ENCODE results near the gene PPP1R12B. TPM values are rescaled to one million over a fixed set of nuclear protein-coding genes. Genes with fewer than 3 reads are reported as not detected.

The PPP1R12B gene
- total RNA-seq, 1 experiment from 2014 or later = 13.1 TPM

DNA sequence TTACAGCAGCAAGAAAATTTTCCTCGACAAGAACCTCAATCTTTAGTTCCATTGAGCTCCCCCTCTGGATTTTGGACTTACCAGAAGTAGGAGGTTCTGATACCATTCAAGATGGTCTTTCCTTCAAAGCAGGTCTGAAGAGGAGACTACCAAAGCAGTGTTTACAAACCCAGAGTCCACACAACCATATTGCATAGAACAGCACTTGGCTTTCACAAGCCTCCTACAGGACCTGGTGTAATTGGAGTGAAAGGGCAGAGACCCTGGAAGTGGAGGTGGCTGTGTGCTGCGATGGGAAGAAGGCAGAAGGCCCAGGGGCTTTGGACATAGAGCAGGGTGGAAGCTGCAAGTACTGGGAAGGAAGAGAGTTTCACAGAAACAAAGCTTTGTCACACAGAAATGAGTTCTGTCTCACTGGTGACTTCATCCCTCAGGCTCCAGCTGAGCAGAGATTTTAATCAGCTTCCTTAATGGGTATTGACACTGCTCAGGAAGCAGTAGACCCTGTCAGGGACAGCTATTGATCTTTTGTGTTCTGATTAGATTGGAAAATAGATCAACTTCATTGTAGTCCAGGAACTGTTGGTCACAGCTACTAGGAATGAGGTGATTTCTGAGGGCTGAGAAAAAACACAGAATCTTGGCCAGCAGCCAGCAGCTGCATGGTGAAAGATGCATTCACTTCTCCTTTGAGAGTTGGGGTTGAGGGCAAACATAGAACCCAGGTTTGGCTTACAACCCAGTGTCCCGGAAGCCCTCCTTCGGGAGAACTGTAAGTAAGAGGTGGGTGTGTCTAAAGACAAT lies 237.7 kb downstream of the PPP1R12B start:
- intact Hi-C loops (cut with micrococcal nuclease; ENCODE audit: unreplicated experiment) (no loop called here), in situ Hi-C loops (cut with HindIII; ENCODE audit: low pct_unique_long_range_greater_than_20kb, low sequenced_read_pairs) (no loop called here)
- no peak overlapping the region for H3K4me3 ChIP-seq (ENCODE audit: low read depth in 2 of 2, low read length in 2 of 2)
- no peaks in the 10 kb centered on the region for H3K27me3 ChIP-seq (ENCODE audit: control insufficient read depth, insufficient read depth, low read length)
- H3K9me3 ChIP-seq (ENCODE audit: control insufficient read depth, insufficient read depth, low read depth, low read length) = no peaks in the 10 kb centered on the region
- ChIA-PET CTCF (no interaction called here), POLR2A (no interaction called here)
- TF ChIP-seq, protein P1, sequence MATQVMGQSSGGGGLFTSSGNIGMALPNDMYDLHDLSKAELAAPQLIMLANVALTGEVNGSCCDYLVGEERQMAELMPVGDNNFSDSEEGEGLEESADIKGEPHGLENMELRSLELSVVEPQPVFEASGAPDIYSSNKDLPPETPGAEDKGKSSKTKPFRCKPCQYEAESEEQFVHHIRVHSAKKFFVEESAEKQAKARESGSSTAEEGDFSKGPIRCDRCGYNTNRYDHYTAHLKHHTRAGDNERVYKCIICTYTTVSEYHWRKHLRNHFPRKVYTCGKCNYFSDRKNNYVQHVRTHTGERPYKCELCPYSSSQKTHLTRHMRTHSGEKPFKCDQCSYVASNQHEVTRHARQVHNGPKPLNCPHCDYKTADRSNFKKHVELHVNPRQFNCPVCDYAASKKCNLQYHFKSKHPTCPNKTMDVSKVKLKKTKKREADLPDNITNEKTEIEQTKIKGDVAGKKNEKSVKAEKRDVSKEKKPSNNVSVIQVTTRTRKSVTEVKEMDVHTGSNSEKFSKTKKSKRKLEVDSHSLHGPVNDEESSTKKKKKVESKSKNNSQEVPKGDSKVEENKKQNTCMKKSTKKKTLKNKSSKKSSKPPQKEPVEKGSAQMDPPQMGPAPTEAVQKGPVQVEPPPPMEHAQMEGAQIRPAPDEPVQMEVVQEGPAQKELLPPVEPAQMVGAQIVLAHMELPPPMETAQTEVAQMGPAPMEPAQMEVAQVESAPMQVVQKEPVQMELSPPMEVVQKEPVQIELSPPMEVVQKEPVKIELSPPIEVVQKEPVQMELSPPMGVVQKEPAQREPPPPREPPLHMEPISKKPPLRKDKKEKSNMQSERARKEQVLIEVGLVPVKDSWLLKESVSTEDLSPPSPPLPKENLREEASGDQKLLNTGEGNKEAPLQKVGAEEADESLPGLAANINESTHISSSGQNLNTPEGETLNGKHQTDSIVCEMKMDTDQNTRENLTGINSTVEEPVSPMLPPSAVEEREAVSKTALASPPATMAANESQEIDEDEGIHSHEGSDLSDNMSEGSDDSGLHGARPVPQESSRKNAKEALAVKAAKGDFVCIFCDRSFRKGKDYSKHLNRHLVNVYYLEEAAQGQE (IDR thresholded peaks at IDR 0.05; ENCODE audit: insufficient read depth in 1 of 2, low read depth in 2 of 2, low read length in 1 of 2) = no peak
- no peak for TF ChIP-seq TCF7L2 (IDR thresholded peaks at IDR 0.05; ENCODE audit: low read depth, low read length)
- no peak for TF ChIP-seq SIN3A (IDR thresholded peaks at IDR 0.05; ENCODE audit: borderline replicate concordance, insufficient read depth, low read depth, low read length)
- TF ChIP-seq, protein P2, sequence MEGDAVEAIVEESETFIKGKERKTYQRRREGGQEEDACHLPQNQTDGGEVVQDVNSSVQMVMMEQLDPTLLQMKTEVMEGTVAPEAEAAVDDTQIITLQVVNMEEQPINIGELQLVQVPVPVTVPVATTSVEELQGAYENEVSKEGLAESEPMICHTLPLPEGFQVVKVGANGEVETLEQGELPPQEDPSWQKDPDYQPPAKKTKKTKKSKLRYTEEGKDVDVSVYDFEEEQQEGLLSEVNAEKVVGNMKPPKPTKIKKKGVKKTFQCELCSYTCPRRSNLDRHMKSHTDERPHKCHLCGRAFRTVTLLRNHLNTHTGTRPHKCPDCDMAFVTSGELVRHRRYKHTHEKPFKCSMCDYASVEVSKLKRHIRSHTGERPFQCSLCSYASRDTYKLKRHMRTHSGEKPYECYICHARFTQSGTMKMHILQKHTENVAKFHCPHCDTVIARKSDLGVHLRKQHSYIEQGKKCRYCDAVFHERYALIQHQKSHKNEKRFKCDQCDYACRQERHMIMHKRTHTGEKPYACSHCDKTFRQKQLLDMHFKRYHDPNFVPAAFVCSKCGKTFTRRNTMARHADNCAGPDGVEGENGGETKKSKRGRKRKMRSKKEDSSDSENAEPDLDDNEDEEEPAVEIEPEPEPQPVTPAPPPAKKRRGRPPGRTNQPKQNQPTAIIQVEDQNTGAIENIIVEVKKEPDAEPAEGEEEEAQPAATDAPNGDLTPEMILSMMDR (IDR thresholded peaks at IDR 0.05) = no peak
- TF ChIP-seq POLR2AphosphoS5 (IDR thresholded peaks at IDR 0.05; ENCODE audit: low read depth, low read length) = no peak
- no peak overlapping the region for H3K27ac ChIP-seq (ENCODE audit: low read length)
- BruUV-seq (replicated peaks) = no TSS peak
- H3K4me1 ChIP-seq (ENCODE audit: control insufficient read depth, insufficient read depth, low read length) = peaks cover 13% of the 10 kb centered on the region
- H3K36me3 ChIP-seq (ENCODE audit: control insufficient read depth, insufficient read depth, low read length) = no peaks in the 10 kb centered on the region
- DNase-seq (ENCODE audit: low read depth, low spot score) = peak; percentile 33
- peak; percentile 32; the same call in 1 of the 2 replicates for ATAC-seq

DNA sequence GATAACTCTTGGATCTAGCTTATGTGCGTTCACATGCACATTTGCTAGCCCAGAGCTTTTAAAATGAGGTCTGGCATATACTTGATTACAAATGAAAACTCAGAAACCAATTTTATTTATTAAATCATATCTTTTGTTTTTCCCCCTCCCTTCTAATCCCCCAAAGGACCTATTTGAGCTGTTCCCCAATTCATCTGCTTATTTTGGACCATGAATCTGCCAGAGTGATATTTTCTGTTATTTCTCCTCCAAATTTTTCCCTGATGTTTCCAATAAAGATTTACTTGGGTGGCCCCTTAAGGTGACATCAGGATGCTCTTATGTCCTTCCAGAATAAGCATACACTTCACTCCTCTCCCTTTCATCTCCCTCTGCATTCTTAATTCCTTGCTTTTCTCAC lies 238.4 kb downstream of the PPP1R12B start:
- no peaks in the 10 kb centered on the region for H3K36me3 ChIP-seq (ENCODE audit: control insufficient read depth, insufficient read depth, low read length)
- peaks cover 13% of the 10 kb centered on the region for H3K4me1 ChIP-seq (ENCODE audit: control insufficient read depth, insufficient read depth, low read length)
- ATAC-seq = no peak
- ChIA-PET CTCF (interaction anchor here (0.6 kb wide), 1 partner anchor 395 kb away, joined by 5 read pairs; no protein-coding TSS in a partner anchor), POLR2A (no interaction called here)
- no TSS peak for BruUV-seq (replicated peaks)
- no peaks in the 10 kb centered on the region for H3K27me3 ChIP-seq (ENCODE audit: control insufficient read depth, insufficient read depth, low read length)
- H3K9me3 ChIP-seq (ENCODE audit: control insufficient read depth, insufficient read depth, low read depth, low read length) = no peaks in the 10 kb centered on the region
- H3K4me3 ChIP-seq (ENCODE audit: low read depth in 2 of 2, low read length in 2 of 2) = no peak overlapping the region
- no peak for TF ChIP-seq TCF7L2 (IDR thresholded peaks at IDR 0.05; ENCODE audit: low read depth, low read length)
- TF ChIP-seq POLR2AphosphoS5 (IDR thresholded peaks at IDR 0.05; ENCODE audit: low read depth, low read length) = no peak
- TF ChIP-seq, protein P1 (IDR thresholded peaks at IDR 0.05; ENCODE audit: insufficient read depth in 1 of 2, low read depth in 2 of 2, low read length in 1 of 2) = no peak
- TF ChIP-seq SIN3A (IDR thresholded peaks at IDR 0.05; ENCODE audit: borderline replicate concordance, insufficient read depth, low read depth, low read length) = no peak
- TF ChIP-seq, protein P2 (IDR thresholded peaks at IDR 0.05) = no peak
- no peak for DNase-seq (ENCODE audit: low read depth, low spot score)
- in situ Hi-C loops (cut with HindIII; ENCODE audit: low pct_unique_long_range_greater_than_20kb, low sequenced_read_pairs) (no loop called here), intact Hi-C loops (cut with micrococcal nuclease; ENCODE audit: unreplicated experiment) (no loop called here)
- H3K27ac ChIP-seq (ENCODE audit: low read length) = no peak overlapping the region

All from Panc1 (cell line).